ENCODE results near the gene MYO5C. TPM values are rescaled to one million over a fixed set of nuclear protein-coding genes. Genes with fewer than 3 reads are reported as not detected.
A peak's percentile ranks its signal among the peaks of the same experiment; 100 is the strongest.

MYO5C gene
- total and polyA plus RNA-seq, 2 of the 13 experiments (the other 11 are each of a cell fraction or from before 2014, with no cell fraction given) = 15.7 to 23.7 TPM

DNA sequence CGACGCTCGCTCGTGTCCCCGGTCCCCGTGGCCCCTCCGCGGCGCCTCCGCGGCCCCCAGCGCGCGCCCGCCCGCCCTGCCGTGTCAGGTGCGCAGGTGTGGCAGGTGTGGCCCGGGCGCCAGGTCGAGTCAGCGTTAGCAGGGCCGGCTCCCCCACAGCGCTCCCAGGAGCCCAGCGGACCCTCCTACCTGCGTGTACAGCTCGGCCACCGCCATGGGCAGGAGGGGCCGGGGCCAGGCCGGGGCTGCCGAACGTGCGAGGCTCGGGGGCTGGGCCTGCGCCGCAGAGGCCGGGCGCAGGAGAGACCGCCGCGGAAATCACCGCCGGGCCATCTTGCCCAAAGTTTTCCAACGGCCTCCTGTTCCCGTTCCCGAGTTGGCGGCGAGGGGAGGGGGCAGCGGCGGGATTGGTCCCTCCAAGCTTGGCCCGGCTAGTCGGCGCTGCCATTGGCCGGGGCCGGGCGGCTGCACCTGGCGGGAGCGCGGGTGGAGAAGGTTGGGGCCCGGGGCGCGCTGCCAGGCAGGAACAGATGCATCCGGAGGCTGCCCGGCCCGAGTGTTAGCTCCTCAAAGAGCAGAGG, at the start of gene MYO5C (continued):
- TF ChIP-seq, protein P1, sequence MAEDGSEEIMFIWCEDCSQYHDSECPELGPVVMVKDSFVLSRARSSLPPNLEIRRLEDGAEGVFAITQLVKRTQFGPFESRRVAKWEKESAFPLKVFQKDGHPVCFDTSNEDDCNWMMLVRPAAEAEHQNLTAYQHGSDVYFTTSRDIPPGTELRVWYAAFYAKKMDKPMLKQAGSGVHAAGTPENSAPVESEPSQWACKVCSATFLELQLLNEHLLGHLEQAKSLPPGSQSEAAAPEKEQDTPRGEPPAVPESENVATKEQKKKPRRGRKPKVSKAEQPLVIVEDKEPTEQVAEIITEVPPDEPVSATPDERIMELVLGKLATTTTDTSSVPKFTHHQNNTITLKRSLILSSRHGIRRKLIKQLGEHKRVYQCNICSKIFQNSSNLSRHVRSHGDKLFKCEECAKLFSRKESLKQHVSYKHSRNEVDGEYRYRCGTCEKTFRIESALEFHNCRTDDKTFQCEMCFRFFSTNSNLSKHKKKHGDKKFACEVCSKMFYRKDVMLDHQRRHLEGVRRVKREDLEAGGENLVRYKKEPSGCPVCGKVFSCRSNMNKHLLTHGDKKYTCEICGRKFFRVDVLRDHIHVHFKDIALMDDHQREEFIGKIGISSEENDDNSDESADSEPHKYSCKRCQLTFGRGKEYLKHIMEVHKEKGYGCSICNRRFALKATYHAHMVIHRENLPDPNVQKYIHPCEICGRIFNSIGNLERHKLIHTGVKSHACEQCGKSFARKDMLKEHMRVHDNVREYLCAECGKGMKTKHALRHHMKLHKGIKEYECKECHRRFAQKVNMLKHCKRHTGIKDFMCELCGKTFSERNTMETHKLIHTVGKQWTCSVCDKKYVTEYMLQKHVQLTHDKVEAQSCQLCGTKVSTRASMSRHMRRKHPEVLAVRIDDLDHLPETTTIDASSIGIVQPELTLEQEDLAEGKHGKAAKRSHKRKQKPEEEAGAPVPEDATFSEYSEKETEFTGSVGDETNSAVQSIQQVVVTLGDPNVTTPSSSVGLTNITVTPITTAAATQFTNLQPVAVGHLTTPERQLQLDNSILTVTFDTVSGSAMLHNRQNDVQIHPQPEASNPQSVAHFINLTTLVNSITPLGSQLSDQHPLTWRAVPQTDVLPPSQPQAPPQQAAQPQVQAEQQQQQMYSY (CRISPR knock-in tag; IDR thresholded peaks at IDR 0.05) = no peak
- TF ChIP-seq PPARG (CRISPR knock-in tag; conservative IDR thresholded peaks at IDR 0.05) (no peak; the same call in 1 of the 2 replicates), ZNF205 (CRISPR knock-in tag; IDR thresholded peaks at IDR 0.05) (no peak), REPIN1 (CRISPR knock-in tag; IDR thresholded peaks at IDR 0.05; ENCODE audit: borderline replicate concordance, low read depth) (peak; percentile 56; the same call in 1 of the 2 replicates), KAT7 (CRISPR knock-in tag; IDR thresholded peaks at IDR 0.05; ENCODE audit: borderline replicate concordance) (peak; percentile 86), SPEN (CRISPR knock-in tag; IDR thresholded peaks at IDR 0.05; ENCODE audit: low read depth) (peak; percentile 45; the same call in 1 of the 2 replicates), POLR2G (IDR thresholded peaks at IDR 0.05; ENCODE audit: low read depth, low read length) (peak; percentile 72), DMAP1 (CRISPR knock-in tag; IDR thresholded peaks at IDR 0.05) (peak; percentile 12; the same call in 1 of the 2 replicates), ZNF883 (CRISPR knock-in tag; IDR thresholded peaks at IDR 0.05; ENCODE audit: not compliant biosample characterization) (peak; percentile 62), GFI1 (CRISPR knock-in tag; IDR thresholded peaks at IDR 0.05; ENCODE audit: borderline replicate concordance) (0 out of 2 replicates have a peak, but pooled peaks have one; percentile 49), GTF3A (CRISPR knock-in tag; conservative IDR thresholded peaks at IDR 0.05) (no peak), ZNF773 (CRISPR knock-in tag; IDR thresholded peaks at IDR 0.05; ENCODE audit: borderline replicate concordance) (peak; percentile 50; the same call in 1 of the 2 replicates), CC2D1A (CRISPR knock-in tag; IDR thresholded peaks at IDR 0.05) (no peak)
- TF ChIP-seq, protein P2, sequence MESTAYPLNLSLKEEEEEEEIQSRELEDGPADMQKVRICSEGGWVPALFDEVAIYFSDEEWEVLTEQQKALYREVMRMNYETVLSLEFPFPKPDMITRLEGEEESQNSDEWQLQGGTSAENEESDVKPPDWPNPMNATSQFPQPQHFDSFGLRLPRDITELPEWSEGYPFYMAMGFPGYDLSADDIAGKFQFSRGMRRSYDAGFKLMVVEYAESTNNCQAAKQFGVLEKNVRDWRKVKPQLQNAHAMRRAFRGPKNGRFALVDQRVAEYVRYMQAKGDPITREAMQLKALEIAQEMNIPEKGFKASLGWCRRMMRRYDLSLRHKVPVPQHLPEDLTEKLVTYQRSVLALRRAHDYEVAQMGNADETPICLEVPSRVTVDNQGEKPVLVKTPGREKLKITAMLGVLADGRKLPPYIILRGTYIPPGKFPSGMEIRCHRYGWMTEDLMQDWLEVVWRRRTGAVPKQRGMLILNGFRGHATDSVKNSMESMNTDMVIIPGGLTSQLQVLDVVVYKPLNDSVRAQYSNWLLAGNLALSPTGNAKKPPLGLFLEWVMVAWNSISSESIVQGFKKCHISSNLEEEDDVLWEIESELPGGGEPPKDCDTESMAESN (CRISPR knock-in tag; conservative IDR thresholded peaks at IDR 0.05) = 0 out of 2 replicates have a peak, but pooled peaks have one; percentile 26
- TF ChIP-seq, protein P3, sequence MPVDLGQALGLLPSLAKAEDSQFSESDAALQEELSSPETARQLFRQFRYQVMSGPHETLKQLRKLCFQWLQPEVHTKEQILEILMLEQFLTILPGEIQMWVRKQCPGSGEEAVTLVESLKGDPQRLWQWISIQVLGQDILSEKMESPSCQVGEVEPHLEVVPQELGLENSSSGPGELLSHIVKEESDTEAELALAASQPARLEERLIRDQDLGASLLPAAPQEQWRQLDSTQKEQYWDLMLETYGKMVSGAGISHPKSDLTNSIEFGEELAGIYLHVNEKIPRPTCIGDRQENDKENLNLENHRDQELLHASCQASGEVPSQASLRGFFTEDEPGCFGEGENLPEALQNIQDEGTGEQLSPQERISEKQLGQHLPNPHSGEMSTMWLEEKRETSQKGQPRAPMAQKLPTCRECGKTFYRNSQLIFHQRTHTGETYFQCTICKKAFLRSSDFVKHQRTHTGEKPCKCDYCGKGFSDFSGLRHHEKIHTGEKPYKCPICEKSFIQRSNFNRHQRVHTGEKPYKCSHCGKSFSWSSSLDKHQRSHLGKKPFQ (CRISPR knock-in tag; IDR thresholded peaks at IDR 0.05; ENCODE audit: insufficient replicate concordance) = no peak
- TF ChIP-seq, protein P4, sequence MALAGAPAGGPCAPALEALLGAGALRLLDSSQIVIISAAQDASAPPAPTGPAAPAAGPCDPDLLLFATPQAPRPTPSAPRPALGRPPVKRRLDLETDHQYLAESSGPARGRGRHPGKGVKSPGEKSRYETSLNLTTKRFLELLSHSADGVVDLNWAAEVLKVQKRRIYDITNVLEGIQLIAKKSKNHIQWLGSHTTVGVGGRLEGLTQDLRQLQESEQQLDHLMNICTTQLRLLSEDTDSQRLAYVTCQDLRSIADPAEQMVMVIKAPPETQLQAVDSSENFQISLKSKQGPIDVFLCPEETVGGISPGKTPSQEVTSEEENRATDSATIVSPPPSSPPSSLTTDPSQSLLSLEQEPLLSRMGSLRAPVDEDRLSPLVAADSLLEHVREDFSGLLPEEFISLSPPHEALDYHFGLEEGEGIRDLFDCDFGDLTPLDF (CRISPR knock-in tag; IDR thresholded peaks at IDR 0.05) = peak; percentile 94
